Natural killer cell (primary cell): ENCODE measurements around the gene SPHK2. TPM values are rescaled to one million over a fixed set of nuclear protein-coding genes. Genes with fewer than 3 reads are reported as not detected.
A peak's percentile ranks its signal among the peaks of the same experiment; 100 is the strongest.

Experiments used
- ATAC-seq, 3 donors: fragments of 150-1000 bp in 2 of 3; fragments of 200-7000 bp in 1 of 3; cut with Tn5 transposase; 1 replicate in 1 of 3; 2 replicates in 2 of 3; pipeline ENCODE4 v1.10.0; 2021; ENCODE audit warnings: mild to moderate bottlenecking in 2 of 3, moderate library complexity in 2 of 3
- DNase-seq, 2 donors: peaks; one replicate each; pipeline versions ENCODE4 v3.0.0 to v3.0.0-alpha.2; 2013 to 2021; ENCODE audit warnings: mixed read lengths in 1 of 2
- H3K27ac ChIP-seq: one replicate; pipeline ENCODE4 v1.5.1; 2013; ENCODE audit warnings: mild to moderate bottlenecking, low read length
- H3K27me3 ChIP-seq: one replicate; pipeline ENCODE4 v1.6.1; 2013; ENCODE audit warnings: low read length; ENCODE audit not compliant: control insufficient read depth, insufficient read depth
- H3K36me3 ChIP-seq: one replicate; pipeline ENCODE4 v1.6.1; 2013; ENCODE audit warnings: low read length; ENCODE audit not compliant: control insufficient read depth, insufficient read depth
- H3K4me1 ChIP-seq: one replicate; pipeline ENCODE4 v1.6.1; 2013; ENCODE audit warnings: low read length; ENCODE audit not compliant: control insufficient read depth, insufficient read depth
- H3K4me3 ChIP-seq: one replicate; pipeline ENCODE4 v1.5.1; 2013; ENCODE audit warnings: low read length
- H3K9me3 ChIP-seq: one replicate; pipeline ENCODE4 v1.6.1; 2013; ENCODE audit warnings: low read length; ENCODE audit not compliant: control insufficient read depth, insufficient read depth
- H3K27ac Mint-ChIP-seq, 2 donors: one replicate each; pipeline ENCODE4 v1.8.0; 2022; ENCODE audit warnings: mild to moderate bottlenecking in 2 of 2, mixed read lengths in 2 of 2, moderate library complexity in 1 of 2
- H3K27me3 Mint-ChIP-seq, 2 donors: one replicate each; pipeline ENCODE4 v1.8.0; 2022; ENCODE audit warnings: low read depth in 2 of 2, mixed read lengths in 2 of 2
- H3K36me3 Mint-ChIP-seq: one replicate; pipeline ENCODE4 v1.8.0; 2022; ENCODE audit warnings: mixed read lengths
- H3K4me1 Mint-ChIP-seq, 2 donors: one replicate each; pipeline ENCODE4 v1.8.0; 2022; ENCODE audit warnings: mixed read lengths in 2 of 2
- H3K4me3 Mint-ChIP-seq: one replicate; pipeline ENCODE4 v1.8.0; 2022; ENCODE audit warnings: mild to moderate bottlenecking, moderate library complexity, mixed read lengths
- H3K9me3 Mint-ChIP-seq, 2 donors: one replicate each; pipeline ENCODE4 v1.8.0; 2022; ENCODE audit warnings: mixed read lengths in 2 of 2
- WGBS: methylation state at CpG from one replicate; pipeline ENCODE4 v1.1.7; 2013; ENCODE audit warnings: missing lambda C conversion rate; ENCODE audit not compliant: insufficient coverage; 5-methylcytosine and 5-hydroxymethylcytosine counted together
- intact Hi-C: fragments of 100-400 bp; cut with micrococcal nuclease; formaldehyde crosslinking; loops from one replicate; pipeline ENCODE4 v1.14.2; 2022
- total RNA-seq, 4 donors: library from RNA; stranded (reverse); fragments of 120-200 nt in 1 of 4; gene quantifications; one replicate each; pipeline versions ENCODE4 v1.2.3 to v1.2.4, GENCODE V29; 2013 to 2022
- TF ChIP-seq, protein P1 (sequence below): fragments of 200-600 bp; IDR thresholded peaks from one replicate; pipeline ENCODE4 v1.8.0; 2022; ENCODE audit warnings: antibody characterized with exemption

SPHK2 gene
- total RNA-seq, 3 donors from 2014 or later (not counting 1 experiment from before 2014, with no cell fraction given), result 18.6 to 28.3 (median 23.2) TPM

DNA sequence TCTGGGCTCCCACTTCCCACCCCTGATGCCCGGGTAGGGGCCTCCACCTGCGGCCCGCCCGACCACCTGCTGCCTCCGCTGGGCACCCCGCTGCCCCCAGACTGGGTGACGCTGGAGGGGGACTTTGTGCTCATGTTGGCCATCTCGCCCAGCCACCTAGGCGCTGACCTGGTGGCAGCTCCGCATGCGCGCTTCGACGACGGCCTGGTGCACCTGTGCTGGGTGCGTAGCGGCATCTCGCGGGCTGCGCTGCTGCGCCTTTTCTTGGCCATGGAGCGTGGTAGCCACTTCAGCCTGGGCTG, 9.9 kb downstream of the SPHK2 start:
- peaks cover 20 to 42% of the 10 kb centered on the region in 2 donors for H3K4me1 Mint-ChIP-seq
- Histone ChIP-seq H3K4me1 (peaks cover 82% of the 10 kb centered on the region), H3K27ac (no peak overlapping the region), H3K4me3 (no peak overlapping the region), H3K36me3 (peaks cover 39% of the 10 kb centered on the region), H3K27me3 (no peaks in the 10 kb centered on the region), H3K9me3 (no peaks in the 10 kb centered on the region)
- DNase-seq (peak in 1 of 2 donors; percentile 13), ATAC-seq (no peak)
- intact Hi-C loops, result no loop called here
- H3K9me3 Mint-ChIP-seq, result no peaks in the 10 kb centered on the region
- peak overlapping the region in 1 of 2 donors; percentile 66 for H3K27ac Mint-ChIP-seq
- H3K4me3 Mint-ChIP-seq, result no peak overlapping the region
- 98% methylated on average over 22 of the region's 22 CpGs for WGBS
- H3K27me3 Mint-ChIP-seq, result no peaks in the 10 kb centered on the region
- TF ChIP-seq, protein P1, sequence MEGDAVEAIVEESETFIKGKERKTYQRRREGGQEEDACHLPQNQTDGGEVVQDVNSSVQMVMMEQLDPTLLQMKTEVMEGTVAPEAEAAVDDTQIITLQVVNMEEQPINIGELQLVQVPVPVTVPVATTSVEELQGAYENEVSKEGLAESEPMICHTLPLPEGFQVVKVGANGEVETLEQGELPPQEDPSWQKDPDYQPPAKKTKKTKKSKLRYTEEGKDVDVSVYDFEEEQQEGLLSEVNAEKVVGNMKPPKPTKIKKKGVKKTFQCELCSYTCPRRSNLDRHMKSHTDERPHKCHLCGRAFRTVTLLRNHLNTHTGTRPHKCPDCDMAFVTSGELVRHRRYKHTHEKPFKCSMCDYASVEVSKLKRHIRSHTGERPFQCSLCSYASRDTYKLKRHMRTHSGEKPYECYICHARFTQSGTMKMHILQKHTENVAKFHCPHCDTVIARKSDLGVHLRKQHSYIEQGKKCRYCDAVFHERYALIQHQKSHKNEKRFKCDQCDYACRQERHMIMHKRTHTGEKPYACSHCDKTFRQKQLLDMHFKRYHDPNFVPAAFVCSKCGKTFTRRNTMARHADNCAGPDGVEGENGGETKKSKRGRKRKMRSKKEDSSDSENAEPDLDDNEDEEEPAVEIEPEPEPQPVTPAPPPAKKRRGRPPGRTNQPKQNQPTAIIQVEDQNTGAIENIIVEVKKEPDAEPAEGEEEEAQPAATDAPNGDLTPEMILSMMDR, result no peak
- H3K36me3 Mint-ChIP-seq, result no peaks in the 10 kb centered on the region

DNA sequence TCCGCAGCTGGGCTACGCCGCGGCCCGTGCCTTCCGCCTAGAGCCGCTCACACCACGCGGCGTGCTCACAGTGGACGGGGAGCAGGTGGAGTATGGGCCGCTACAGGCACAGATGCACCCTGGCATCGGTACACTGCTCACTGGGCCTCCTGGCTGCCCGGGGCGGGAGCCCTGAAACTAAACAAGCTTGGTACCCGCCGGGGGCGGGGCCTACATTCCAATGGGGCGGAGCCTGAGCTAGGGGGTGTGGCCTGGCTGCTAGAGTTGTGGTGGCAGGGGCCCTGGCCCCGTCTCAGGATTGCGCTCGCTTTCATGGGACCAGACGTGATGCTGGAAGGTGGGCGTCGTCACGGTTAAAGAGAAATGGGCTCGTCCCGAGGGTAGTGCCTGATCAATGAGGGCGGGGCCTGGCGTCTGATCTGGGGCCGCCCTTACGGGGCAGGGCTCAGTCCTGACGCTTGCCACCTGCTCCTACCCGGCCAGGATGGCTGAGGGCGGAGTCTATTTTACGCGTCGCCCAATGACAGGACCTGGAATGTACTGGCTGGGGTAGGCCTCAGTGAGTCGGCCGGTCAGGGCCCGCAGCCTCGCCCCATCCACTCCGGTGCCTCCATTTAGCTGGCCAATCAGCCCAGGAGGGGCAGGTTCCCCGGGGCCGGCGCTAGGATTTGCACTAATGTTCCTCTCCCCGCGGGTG, 10.4 kb downstream of the SPHK2 start:
- Histone ChIP-seq H3K27ac (no peak overlapping the region), H3K9me3 (no peaks in the 10 kb centered on the region), H3K27me3 (no peaks in the 10 kb centered on the region), H3K4me3 (no peak overlapping the region), H3K36me3 (peaks cover 39% of the 10 kb centered on the region), H3K4me1 (peaks cover 82% of the 10 kb centered on the region)
- Mint-ChIP-seq H3K27ac (no peak overlapping the region), H3K36me3 (no peaks in the 10 kb centered on the region), H3K9me3 (no peaks in the 10 kb centered on the region), H3K27me3 (no peaks in the 10 kb centered on the region), H3K4me1 (peaks cover 25 to 42% of the 10 kb centered on the region in 2 donors), H3K4me3 (no peak overlapping the region)
- ATAC-seq, result no peak
- TF ChIP-seq, protein P1, result no peak
- DNase-seq, result peak in 1 of 2 donors; percentile 41
- WGBS, result 91% methylated on average over 48 of the region's 48 CpGs
- intact Hi-C loops, result loop anchor here (10.0 kb wide), 2 partner anchors 245 to 365 kb away; partner anchors contain the start of genes GYS1, PPP1R15A and RUVBL2

GRCh38 chr19:48630296-48631063, 11.2 kb downstream of the SPHK2 start:
- H3K4me3 Mint-ChIP-seq, result no peak overlapping the region
- peaks cover 86% of the 10 kb centered on the region for H3K4me1 ChIP-seq
- no peak for ATAC-seq
- H3K36me3 Mint-ChIP-seq, result no peaks in the 10 kb centered on the region
- intact Hi-C loops, result loop anchor here (10.0 kb wide), 2 partner anchors 244 to 364 kb away; partner anchors contain the start of genes GYS1, PPP1R15A and RUVBL2
- no peak overlapping the region for H3K27ac ChIP-seq
- TF ChIP-seq, protein P1, result no peak
- peaks cover 39% of the 10 kb centered on the region for H3K36me3 ChIP-seq
- H3K9me3 ChIP-seq, result no peaks in the 10 kb centered on the region
- WGBS, result 65% methylated on average over 39 of the region's 47 CpGs
- H3K27me3 ChIP-seq, result no peaks in the 10 kb centered on the region
- H3K27ac Mint-ChIP-seq, result no peak overlapping the region
- no peaks in the 10 kb centered on the region for H3K9me3 Mint-ChIP-seq
- H3K4me1 Mint-ChIP-seq, result peaks cover 23 to 40% of the 10 kb centered on the region in 2 donors
- H3K27me3 Mint-ChIP-seq, result no peaks in the 10 kb centered on the region
- DNase-seq, result no peak
- H3K4me3 ChIP-seq, result no peak overlapping the region
